NCI-H1694 treated with DMSO at 0.1 percent for 48 hours (cell line): ENCODE results near the gene GSK3A.
A peak's percentile ranks its signal among the peaks of the same experiment; 100 is the strongest.

ENCODE experiments used
- DNase-seq: peaks from one replicate; lab custom pipeline; 2025; lab: John Stamatoyannopoulos, UW

Gene GSK3A

GRCh38 chr19:42225718-42226292 is 16.6 kb downstream of the GSK3A start:
- no peak for DNase-seq

- no peak for DNase-seq
Measured at GRCh38 chr19:42224940-42225717, 17.3 kb downstream of the GSK3A start.

- DNase-seq, result no peak
Measured at GRCh38 chr19:42220751-42221097, 21.7 kb downstream of the GSK3A start.

- peak; percentile 95 for DNase-seq
Measured at GRCh38 chr19:42219812-42220750, 22.3 kb downstream of the GSK3A start, which contains the start of gene ZNF526. Gene ZNF526, plus strand, starts transcription at chr19:42220312. Its CDS starts 4,092 bp downstream, at chr19:42224404.

GRCh38 chr19:42217520-42218437 is 24.6 kb downstream of the GSK3A start, which contains the start of gene DEDD2:
Gene DEDD2, minus strand, starts transcription at chr19:42217677. Its CDS starts 670 bp downstream, at chr19:42217007.
- DNase-seq, result peak; percentile 92

- DNase-seq, result no peak
Measured at GRCh38 chr19:42216653-42217519, 25.5 kb downstream of the GSK3A start.

GRCh38 chr19:42214810-42215485 is 27.5 kb downstream of the GSK3A start:
- DNase-seq, result no peak

GRCh38 chr19:42212886-42213285 is 29.5 kb downstream of the GSK3A start:
- DNase-seq, result no peak

GRCh38 chr19:42208612-42209011 is 33.8 kb downstream of the GSK3A start:
- DNase-seq, result no peak

- DNase-seq, result no peak
Measured at GRCh38 chr19:42207767-42208271, 34.6 kb downstream of the GSK3A start.

- no peak for DNase-seq
Measured at GRCh38 chr19:42206871-42207755, 35.3 kb downstream of the GSK3A start.

GRCh38 chr19:42204664-42205063 is 37.7 kb downstream of the GSK3A start:
- DNase-seq, result no peak

- no peak for DNase-seq
Measured at GRCh38 chr19:42203700-42204099, 38.7 kb downstream of the GSK3A start.

GRCh38 chr19:42202290-42202880 is 40.0 kb downstream of the GSK3A start:
- no peak for DNase-seq

- no peak for DNase-seq
Measured at GRCh38 chr19:42201489-42202289, 40.7 kb downstream of the GSK3A start.

- no peak for DNase-seq
Measured at GRCh38 chr19:42200116-42200715, 42.2 kb downstream of the GSK3A start.
